Measurements from ENCODE around the gene BOLA1.
A peak's percentile ranks its signal among the peaks of the same experiment; 100 is the strongest.
"Not testable (repeated sequence)": the region's sequence is repeated elsewhere in the genome, so short reads cannot be mapped to it uniquely, and the experiment has no call there.

BOLA1 gene

GRCh38 chr1:149885339-149886120, 13.8 kb upstream of the BOLA1 start (continued):
- TF ChIP-seq PATZ1 (CRISPR knock-in tag; IDR thresholded peaks at IDR 0.05; ENCODE audit: borderline replicate concordance) (peak; percentile 74), OSR1 (CRISPR knock-in tag; IDR thresholded peaks at IDR 0.05) (no peak), CSDC2 (CRISPR knock-in tag; IDR thresholded peaks at IDR 0.05) (no peak), ARNTL (CRISPR knock-in tag; IDR thresholded peaks at IDR 0.05; ENCODE audit: borderline replicate concordance, low read depth) (no peak), TOX (CRISPR knock-in tag; IDR thresholded peaks at IDR 0.05; ENCODE audit: borderline replicate concordance) (peak; percentile 54; the same call in 1 of the 2 replicates), ZNF70 (CRISPR knock-in tag; IDR thresholded peaks at IDR 0.05) (no peak)
- TF ChIP-seq, protein P1, sequence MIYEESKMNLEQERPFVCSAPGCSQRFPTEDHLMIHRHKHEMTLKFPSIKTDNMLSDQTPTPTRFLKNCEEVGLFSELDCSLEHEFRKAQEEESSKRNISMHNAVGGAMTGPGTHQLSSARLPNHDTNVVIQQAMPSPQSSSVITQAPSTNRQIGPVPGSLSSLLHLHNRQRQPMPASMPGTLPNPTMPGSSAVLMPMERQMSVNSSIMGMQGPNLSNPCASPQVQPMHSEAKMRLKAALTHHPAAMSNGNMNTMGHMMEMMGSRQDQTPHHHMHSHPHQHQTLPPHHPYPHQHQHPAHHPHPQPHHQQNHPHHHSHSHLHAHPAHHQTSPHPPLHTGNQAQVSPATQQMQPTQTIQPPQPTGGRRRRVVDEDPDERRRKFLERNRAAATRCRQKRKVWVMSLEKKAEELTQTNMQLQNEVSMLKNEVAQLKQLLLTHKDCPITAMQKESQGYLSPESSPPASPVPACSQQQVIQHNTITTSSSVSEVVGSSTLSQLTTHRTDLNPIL (CRISPR knock-in tag; IDR thresholded peaks at IDR 0.05; ENCODE audit: low read depth), result 0 out of 2 replicates have a peak, but pooled peaks have one; percentile 48

GRCh38 chr1:149886121-149886395, 13.3 kb upstream of the BOLA1 start:
- not testable (repeated sequence) for ATAC-seq

DNA sequence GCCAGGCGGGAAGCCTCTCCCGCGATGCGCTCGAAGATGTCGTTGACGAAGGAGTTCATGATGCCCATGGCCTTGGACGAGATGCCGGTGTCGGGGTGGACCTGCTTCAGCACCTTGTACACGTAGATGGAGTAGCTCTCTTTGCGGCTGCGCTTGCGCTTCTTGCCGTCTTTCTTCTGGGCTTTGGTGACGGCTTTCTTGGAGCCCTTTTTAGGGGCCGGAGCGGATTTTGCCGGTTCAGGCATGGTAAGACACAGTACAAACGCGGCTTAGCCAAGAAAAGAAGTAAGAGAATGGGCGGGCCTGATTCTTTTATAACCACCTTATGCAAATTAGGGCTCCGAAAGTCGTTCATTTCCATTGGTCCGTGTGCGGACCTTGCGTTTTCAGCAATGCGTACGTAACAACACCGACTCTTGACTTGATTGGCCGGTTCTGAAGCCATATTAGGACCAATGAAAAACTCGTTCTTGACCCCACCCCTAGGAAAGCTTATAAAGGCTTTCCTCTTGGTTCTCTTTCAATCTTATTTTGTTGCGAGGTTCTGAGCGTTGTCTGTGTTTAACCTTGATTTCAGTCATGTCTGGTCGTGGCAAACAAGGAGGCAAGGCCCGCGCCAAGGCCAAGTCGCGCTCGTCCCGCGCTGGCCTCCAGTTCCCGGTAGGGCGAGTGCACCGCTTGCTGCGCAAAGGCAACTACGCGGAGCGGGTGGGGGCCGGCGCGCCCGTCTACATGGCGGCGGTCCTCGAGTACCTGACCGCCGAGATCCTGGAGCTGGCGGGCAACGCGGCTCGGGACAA, 12.8 kb upstream of the BOLA1 start:
- peak; percentile 71 for ATAC-seq
- 0 out of 2 replicates have a peak, but pooled peaks have one; percentile 7 for TF ChIP-seq ZNF8 (CRISPR knock-in tag; IDR thresholded peaks at IDR 0.05)
- TF ChIP-seq PATZ1 (CRISPR knock-in tag; IDR thresholded peaks at IDR 0.05; ENCODE audit: borderline replicate concordance), result no peak
- peak; percentile 83; the same call in 1 of the 2 replicates for TF ChIP-seq GLIS3 (CRISPR knock-in tag; IDR thresholded peaks at IDR 0.05)
- TF ChIP-seq, protein P2, sequence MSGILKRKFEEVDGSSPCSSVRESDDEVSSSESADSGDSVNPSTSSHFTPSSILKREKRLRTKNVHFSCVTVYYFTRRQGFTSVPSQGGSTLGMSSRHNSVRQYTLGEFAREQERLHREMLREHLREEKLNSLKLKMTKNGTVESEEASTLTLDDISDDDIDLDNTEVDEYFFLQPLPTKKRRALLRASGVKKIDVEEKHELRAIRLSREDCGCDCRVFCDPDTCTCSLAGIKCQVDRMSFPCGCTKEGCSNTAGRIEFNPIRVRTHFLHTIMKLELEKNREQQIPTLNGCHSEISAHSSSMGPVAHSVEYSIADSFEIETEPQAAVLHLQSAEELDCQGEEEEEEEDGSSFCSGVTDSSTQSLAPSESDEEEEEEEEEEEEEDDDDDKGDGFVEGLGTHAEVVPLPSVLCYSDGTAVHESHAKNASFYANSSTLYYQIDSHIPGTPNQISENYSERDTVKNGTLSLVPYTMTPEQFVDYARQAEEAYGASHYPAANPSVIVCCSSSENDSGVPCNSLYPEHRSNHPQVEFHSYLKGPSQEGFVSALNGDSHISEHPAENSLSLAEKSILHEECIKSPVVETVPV (CRISPR knock-in tag; IDR thresholded peaks at IDR 0.05), result peak; percentile 58; the same call in 1 of the 2 replicates
- peak; percentile 84 for TF ChIP-seq TOX (CRISPR knock-in tag; IDR thresholded peaks at IDR 0.05; ENCODE audit: borderline replicate concordance)
- TF ChIP-seq CSDC2 (CRISPR knock-in tag; IDR thresholded peaks at IDR 0.05), result no peak
- TF ChIP-seq RARB (CRISPR knock-in tag; IDR thresholded peaks at IDR 0.05), result peak; percentile 76

DNA sequence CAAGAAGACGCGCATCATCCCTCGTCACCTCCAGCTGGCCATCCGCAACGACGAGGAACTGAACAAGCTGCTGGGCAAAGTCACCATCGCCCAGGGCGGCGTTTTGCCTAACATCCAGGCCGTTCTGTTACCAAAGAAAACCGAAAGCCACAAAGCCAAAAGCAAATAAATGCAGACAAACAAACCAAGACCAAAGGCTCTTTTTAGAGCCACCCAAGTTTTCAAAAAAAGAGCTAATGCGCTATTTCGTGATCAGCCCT, 12.2 kb upstream of the BOLA1 start:
- not testable (repeated sequence) for ATAC-seq

- TF ChIP-seq, protein P3, sequence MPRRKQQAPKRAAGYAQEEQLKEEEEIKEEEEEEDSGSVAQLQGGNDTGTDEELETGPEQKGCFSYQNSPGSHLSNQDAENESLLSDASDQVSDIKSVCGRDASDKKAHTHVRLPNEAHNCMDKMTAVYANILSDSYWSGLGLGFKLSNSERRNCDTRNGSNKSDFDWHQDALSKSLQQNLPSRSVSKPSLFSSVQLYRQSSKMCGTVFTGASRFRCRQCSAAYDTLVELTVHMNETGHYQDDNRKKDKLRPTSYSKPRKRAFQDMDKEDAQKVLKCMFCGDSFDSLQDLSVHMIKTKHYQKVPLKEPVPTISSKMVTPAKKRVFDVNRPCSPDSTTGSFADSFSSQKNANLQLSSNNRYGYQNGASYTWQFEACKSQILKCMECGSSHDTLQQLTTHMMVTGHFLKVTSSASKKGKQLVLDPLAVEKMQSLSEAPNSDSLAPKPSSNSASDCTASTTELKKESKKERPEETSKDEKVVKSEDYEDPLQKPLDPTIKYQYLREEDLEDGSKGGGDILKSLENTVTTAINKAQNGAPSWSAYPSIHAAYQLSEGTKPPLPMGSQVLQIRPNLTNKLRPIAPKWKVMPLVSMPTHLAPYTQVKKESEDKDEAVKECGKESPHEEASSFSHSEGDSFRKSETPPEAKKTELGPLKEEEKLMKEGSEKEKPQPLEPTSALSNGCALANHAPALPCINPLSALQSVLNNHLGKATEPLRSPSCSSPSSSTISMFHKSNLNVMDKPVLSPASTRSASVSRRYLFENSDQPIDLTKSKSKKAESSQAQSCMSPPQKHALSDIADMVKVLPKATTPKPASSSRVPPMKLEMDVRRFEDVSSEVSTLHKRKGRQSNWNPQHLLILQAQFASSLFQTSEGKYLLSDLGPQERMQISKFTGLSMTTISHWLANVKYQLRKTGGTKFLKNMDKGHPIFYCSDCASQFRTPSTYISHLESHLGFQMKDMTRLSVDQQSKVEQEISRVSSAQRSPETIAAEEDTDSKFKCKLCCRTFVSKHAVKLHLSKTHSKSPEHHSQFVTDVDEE (CRISPR knock-in tag; IDR thresholded peaks at IDR 0.05), result no peak
- TF ChIP-seq ISL1 (CRISPR knock-in tag; IDR thresholded peaks at IDR 0.05) (no peak), RARB (CRISPR knock-in tag; IDR thresholded peaks at IDR 0.05) (no peak; the same call in 1 of the 2 replicates), ZC3H10 (CRISPR knock-in tag; IDR thresholded peaks at IDR 0.05) (0 out of 2 replicates have a peak, but pooled peaks have one; percentile 14), GLIS3 (CRISPR knock-in tag; IDR thresholded peaks at IDR 0.05) (0 out of 2 replicates have a peak, but pooled peaks have one; percentile 53), ZNF565 (CRISPR knock-in tag; conservative IDR thresholded peaks at IDR 0.05; ENCODE audit: low read depth) (no peak), PATZ1 (CRISPR knock-in tag; IDR thresholded peaks at IDR 0.05; ENCODE audit: borderline replicate concordance) (peak; percentile 54; the same call in 1 of the 2 replicates), ZNF70 (CRISPR knock-in tag; IDR thresholded peaks at IDR 0.05) (no peak), TOX (CRISPR knock-in tag; IDR thresholded peaks at IDR 0.05; ENCODE audit: borderline replicate concordance) (0 out of 2 replicates have a peak, but pooled peaks have one; percentile 27)
- TF ChIP-seq, protein P1 (CRISPR knock-in tag; IDR thresholded peaks at IDR 0.05; ENCODE audit: low read depth), result 0 out of 2 replicates have a peak, but pooled peaks have one; percentile 18
- peak; percentile 67 for ATAC-seq
Observed at GRCh38 chr1:149887456-149888246, 11.7 kb upstream of the BOLA1 start.

All from SK-N-SH treated with all-trans-retinoic acid at 6 μM for 48 hours (cell line).